ENCODE measurements around the gene JMJD6.

DNA sequence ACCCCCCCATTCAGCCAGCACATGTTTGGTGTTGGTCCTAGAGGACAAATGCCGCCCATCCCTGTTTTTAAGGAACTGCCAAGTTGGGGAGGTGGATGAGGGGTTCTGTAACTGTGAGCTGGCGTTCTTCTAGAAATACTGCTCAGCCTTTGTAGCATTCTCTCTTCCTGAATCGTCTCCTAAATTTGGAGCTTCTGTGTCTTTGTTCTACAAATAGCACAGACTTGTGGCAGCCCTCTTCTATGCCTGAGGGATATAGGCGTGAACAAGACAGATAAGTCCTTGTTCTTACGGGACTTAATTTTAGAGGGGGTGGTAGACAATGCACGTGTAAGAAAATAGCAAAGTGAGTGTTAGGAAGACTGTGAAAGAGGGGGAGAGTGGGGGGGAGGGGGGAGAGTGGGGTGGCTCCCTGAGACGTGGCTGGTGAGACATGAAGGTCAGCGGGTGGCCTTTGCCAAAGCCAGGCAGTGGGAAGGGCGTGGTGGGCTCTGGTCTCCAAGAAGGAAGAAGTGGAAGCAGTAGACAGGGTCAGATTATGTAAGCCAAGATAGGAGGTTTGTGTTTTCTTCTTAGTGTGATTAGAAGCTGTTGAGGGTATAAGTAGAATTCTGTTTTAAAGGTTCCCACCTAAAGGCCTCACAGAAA, 21.4 kb upstream of the JMJD6 start:
- TF ChIP-seq POLR2AphosphoS5 (IDR thresholded peaks at IDR 0.05; ENCODE audit: low read depth, low read length) (no peak), RAD21 (IDR thresholded peaks at IDR 0.05 in 1 of 2, conservative IDR thresholded peaks at IDR 0.05 in 1 of 2; ENCODE audit: low read depth in 2 of 2, low read length in 2 of 2) (no peak), TAF1 (IDR thresholded peaks at IDR 0.05; ENCODE audit: low read depth, low read length) (no peak), CHD1 (IDR thresholded peaks at IDR 0.05; ENCODE audit: low read depth, low read length) (no peak), RFX5 (IDR thresholded peaks at IDR 0.05; ENCODE audit: borderline replicate concordance, low read depth, low read length) (no peak), HDAC2 (IDR thresholded peaks at IDR 0.05; ENCODE audit: borderline replicate concordance in 1 of 2, low read depth in 2 of 2, low read length in 2 of 2) (no peak), ZNF274 (IDR thresholded peaks at IDR 0.05; ENCODE audit: borderline replicate concordance, extremely low read depth, low read length) (no peak)
- TF ChIP-seq, protein P1, sequence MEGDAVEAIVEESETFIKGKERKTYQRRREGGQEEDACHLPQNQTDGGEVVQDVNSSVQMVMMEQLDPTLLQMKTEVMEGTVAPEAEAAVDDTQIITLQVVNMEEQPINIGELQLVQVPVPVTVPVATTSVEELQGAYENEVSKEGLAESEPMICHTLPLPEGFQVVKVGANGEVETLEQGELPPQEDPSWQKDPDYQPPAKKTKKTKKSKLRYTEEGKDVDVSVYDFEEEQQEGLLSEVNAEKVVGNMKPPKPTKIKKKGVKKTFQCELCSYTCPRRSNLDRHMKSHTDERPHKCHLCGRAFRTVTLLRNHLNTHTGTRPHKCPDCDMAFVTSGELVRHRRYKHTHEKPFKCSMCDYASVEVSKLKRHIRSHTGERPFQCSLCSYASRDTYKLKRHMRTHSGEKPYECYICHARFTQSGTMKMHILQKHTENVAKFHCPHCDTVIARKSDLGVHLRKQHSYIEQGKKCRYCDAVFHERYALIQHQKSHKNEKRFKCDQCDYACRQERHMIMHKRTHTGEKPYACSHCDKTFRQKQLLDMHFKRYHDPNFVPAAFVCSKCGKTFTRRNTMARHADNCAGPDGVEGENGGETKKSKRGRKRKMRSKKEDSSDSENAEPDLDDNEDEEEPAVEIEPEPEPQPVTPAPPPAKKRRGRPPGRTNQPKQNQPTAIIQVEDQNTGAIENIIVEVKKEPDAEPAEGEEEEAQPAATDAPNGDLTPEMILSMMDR (IDR thresholded peaks at IDR 0.05; ENCODE audit: control extremely low read depth in 1 of 3, insufficient read depth in 1 of 3, low read depth in 1 of 3, low read length in 3 of 3), result no peak
- TF ChIP-seq, protein P2, sequence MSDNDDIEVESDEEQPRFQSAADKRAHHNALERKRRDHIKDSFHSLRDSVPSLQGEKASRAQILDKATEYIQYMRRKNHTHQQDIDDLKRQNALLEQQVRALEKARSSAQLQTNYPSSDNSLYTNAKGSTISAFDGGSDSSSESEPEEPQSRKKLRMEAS (IDR thresholded peaks at IDR 0.05), result no peak
- TF ChIP-seq, protein P3, sequence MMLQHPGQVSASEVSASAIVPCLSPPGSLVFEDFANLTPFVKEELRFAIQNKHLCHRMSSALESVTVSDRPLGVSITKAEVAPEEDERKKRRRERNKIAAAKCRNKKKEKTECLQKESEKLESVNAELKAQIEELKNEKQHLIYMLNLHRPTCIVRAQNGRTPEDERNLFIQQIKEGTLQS (IDR thresholded peaks at IDR 0.05; ENCODE audit: insufficient read depth, low read depth, low read length), result no peak

Data from H1 (cell line).